ENCODE measurements around the gene PRKD2. TPM values are rescaled to one million over a fixed set of nuclear protein-coding genes. Genes with fewer than 3 reads are reported as not detected.

Gene PRKD2
- total and polyA plus RNA-seq, 2 experiments from 2014 or later: 15.6 to 37.9 TPM

GRCh38 chr19:46639358-46640182, 77.3 kb downstream of the PRKD2 start:
- TF ChIP-seq, protein P1, sequence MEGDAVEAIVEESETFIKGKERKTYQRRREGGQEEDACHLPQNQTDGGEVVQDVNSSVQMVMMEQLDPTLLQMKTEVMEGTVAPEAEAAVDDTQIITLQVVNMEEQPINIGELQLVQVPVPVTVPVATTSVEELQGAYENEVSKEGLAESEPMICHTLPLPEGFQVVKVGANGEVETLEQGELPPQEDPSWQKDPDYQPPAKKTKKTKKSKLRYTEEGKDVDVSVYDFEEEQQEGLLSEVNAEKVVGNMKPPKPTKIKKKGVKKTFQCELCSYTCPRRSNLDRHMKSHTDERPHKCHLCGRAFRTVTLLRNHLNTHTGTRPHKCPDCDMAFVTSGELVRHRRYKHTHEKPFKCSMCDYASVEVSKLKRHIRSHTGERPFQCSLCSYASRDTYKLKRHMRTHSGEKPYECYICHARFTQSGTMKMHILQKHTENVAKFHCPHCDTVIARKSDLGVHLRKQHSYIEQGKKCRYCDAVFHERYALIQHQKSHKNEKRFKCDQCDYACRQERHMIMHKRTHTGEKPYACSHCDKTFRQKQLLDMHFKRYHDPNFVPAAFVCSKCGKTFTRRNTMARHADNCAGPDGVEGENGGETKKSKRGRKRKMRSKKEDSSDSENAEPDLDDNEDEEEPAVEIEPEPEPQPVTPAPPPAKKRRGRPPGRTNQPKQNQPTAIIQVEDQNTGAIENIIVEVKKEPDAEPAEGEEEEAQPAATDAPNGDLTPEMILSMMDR (IDR thresholded peaks at IDR 0.05; ENCODE audit: poor library complexity): no peak
- no peak for TF ChIP-seq EZH2 (IDR thresholded peaks at IDR 0.05; ENCODE audit: borderline replicate concordance)
- no peaks in the 10 kb centered on the region for H3K79me2 ChIP-seq
- WGBS (ENCODE audit: low lambda C conversion rate, missing lambda C conversion rate): 8% methylated on average over 38 of the region's 49 CpGs
- peak overlapping the region; percentile 56 for H3K4me3 ChIP-seq
- no peaks in the 10 kb centered on the region for H3K9me3 ChIP-seq (ENCODE audit: low read depth)
- H4K20me1 ChIP-seq (ENCODE audit: insufficient read depth, poor library complexity, severe bottlenecking): no peaks in the 10 kb centered on the region
- H3K9me2 ChIP-seq (replicated peaks; ENCODE audit: insufficient read depth): no peaks in the 10 kb centered on the region
- peak overlapping the region; percentile 97 for H3K27ac ChIP-seq
- peak; percentile 88 for DNase-seq (ENCODE audit: low spot score)
- H3K36me3 ChIP-seq (replicated peaks; ENCODE audit: insufficient read depth, low read depth): no peaks in the 10 kb centered on the region
- H3K27me3 ChIP-seq: peaks cover 23% of the 10 kb centered on the region
- H3K4me1 ChIP-seq (ENCODE audit: insufficient read depth): peaks cover 7% of the 10 kb centered on the region
- peak overlapping the region; percentile 86 for H3K4me2 ChIP-seq
- H2AFZ ChIP-seq: peak overlapping the region; percentile 45

- TF ChIP-seq, protein P1 (IDR thresholded peaks at IDR 0.05; ENCODE audit: poor library complexity): no peak
- TF ChIP-seq EZH2 (IDR thresholded peaks at IDR 0.05; ENCODE audit: borderline replicate concordance) (no peak), EZH2phosphoT487 (IDR thresholded peaks at IDR 0.05; ENCODE audit: low read depth, severe bottlenecking, unreplicated experiment) (no peak)
- Histone ChIP-seq H3K4me3 (no peak overlapping the region), H3K36me3 (replicated peaks; ENCODE audit: insufficient read depth, low read depth) (no peaks in the 10 kb centered on the region), H3K4me1 (ENCODE audit: insufficient read depth) (peaks cover 13% of the 10 kb centered on the region), H3K27me3 (peaks cover 30% of the 10 kb centered on the region), H4K20me1 (ENCODE audit: insufficient read depth, poor library complexity, severe bottlenecking) (no peaks in the 10 kb centered on the region), H3K9me3 (ENCODE audit: low read depth) (no peaks in the 10 kb centered on the region), H3K4me2 (peak overlapping the region; percentile 86), H2AFZ (no peak overlapping the region), H3K9me2 (replicated peaks; ENCODE audit: insufficient read depth) (no peaks in the 10 kb centered on the region), H3K79me2 (no peaks in the 10 kb centered on the region), H3K27ac (no peak overlapping the region)
- no peak for DNase-seq (ENCODE audit: low spot score)
- WGBS (ENCODE audit: low lambda C conversion rate, missing lambda C conversion rate): 81% methylated on average over 14 of the region's 14 CpGs
Observed at GRCh38 chr19:46637224-46637623, 79.7 kb downstream of the PRKD2 start.

DNA sequence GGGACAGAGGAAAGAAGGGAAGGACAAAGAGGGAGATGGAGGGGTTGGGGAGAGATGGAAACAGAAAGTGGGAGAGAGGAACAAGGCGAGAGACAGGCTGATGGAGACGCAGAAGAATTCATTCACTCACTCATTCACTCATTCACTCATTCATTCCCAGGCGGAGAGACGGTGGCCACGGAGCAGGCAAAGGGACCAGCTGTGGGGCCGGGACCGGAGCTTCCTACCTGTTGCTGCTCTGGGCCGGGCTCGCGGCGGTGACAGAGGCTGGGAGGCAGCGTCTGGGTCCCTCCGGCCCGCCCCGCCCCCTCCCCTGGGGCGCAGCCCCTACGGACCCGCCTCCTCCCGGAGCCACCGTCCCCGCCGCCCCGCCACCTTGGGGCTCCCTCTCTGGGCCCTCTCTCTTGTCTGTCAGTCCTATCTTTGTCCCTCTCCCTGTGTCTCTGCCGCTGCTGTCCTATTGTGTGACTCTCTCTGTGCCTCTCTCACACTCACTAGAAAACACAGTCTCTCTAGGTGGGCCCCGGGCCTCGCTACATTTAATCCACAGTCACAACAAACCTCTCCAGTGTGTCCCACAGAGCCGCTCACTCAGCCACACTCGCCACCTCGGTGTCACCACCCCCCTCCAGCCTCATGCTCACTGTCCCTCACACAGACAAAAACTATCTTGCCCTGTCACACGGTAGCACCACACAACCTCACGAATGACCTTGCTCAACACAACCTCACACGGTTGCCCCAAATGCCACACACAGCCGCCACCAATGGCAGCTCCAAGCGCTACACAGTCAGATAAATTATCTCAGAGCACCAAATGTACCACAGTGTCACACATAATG, 80.8 kb downstream of the PRKD2 start, which contains the start of gene GNG8:
Gene GNG8, minus strand, starts transcription at position 283 of the 842 bp plus-strand sequence. CDS start 1,520 bp downstream, outside the sequence.
- TF ChIP-seq EZH2phosphoT487 (IDR thresholded peaks at IDR 0.05; ENCODE audit: low read depth, severe bottlenecking, unreplicated experiment): no peak
- WGBS (ENCODE audit: low lambda C conversion rate, missing lambda C conversion rate): 33% methylated on average over 17 of the region's 34 CpGs
- Histone ChIP-seq H3K79me2 (no peaks in the 10 kb centered on the region), H3K36me3 (replicated peaks; ENCODE audit: insufficient read depth, low read depth) (no peaks in the 10 kb centered on the region), H4K20me1 (ENCODE audit: insufficient read depth, poor library complexity, severe bottlenecking) (no peaks in the 10 kb centered on the region), H3K4me3 (no peak within 1 kb of the TSS), H3K9me2 (replicated peaks; ENCODE audit: insufficient read depth) (no peaks in the 10 kb centered on the region), H3K27me3 (peaks cover 27% of the 10 kb centered on the region), H2AFZ (no peak within 1 kb of the TSS), H3K27ac (no peak within 1 kb of the TSS), H3K4me1 (ENCODE audit: insufficient read depth) (peaks cover 16% of the 10 kb centered on the region), H3K9me3 (ENCODE audit: low read depth) (no peaks in the 10 kb centered on the region), H3K4me2 (peak within 1 kb of the TSS; percentile 87)
- DNase-seq (ENCODE audit: low spot score): no peak
